Ascending aorta (tissue), 2 donors: Measurements from ENCODE around the gene SLC45A2. TPM values are rescaled to one million over a fixed set of nuclear protein-coding genes. Genes with fewer than 3 reads are reported as not detected.

Source experiments
- DNase-seq, 2 donors: peaks; one replicate each; pipeline ENCODE4 v3.0.0-alpha.2; 2019; ENCODE audit warnings: low spot score in 2 of 2
- H3K27ac ChIP-seq, 2 donors: fragments of 200-600 bp; sonication (generic); one replicate each; pipeline ENCODE4 v1.5.1; 2016 to 2017; ENCODE audit warnings: mild to moderate bottlenecking in 1 of 2
- H3K27me3 ChIP-seq: fragments of 200-600 bp; sonication (generic); one replicate; pipeline ENCODE4 v1.5.1; 2017
- H3K36me3 ChIP-seq, 2 donors: fragments of 200-600 bp; sonication (generic); one replicate each; pipeline ENCODE4 v1.5.1; 2016
- H3K4me1 ChIP-seq, 2 donors: fragments of 200-600 bp; sonication (generic); one replicate each; pipeline ENCODE4 v1.5.1; 2016 to 2017; ENCODE audit warnings: mild to moderate bottlenecking in 1 of 2
- H3K4me3 ChIP-seq, 2 donors: fragments of 200-600 bp; sonication (generic); one replicate each; pipeline ENCODE4 v1.5.1; 2016 to 2017; ENCODE audit warnings: mild to moderate bottlenecking in 1 of 2
- H3K9me3 ChIP-seq, 2 donors: fragments of 200-600 bp; sonication (generic); one replicate each; pipeline ENCODE4 v1.5.1; 2016
- intact Hi-C: fragments of 100-400 bp; cut with DNase I; formaldehyde crosslinking; loops from one replicate; pipeline ENCODE4 v1.15.1; 2023
- total RNA-seq: library from RNA; depleted of rRNA; stranded (reverse); fragments of >200 nt; gene quantifications from one replicate; pipeline ENCODE4 v1.1.0, GENCODE V29; 2016
- TF ChIP-seq, protein P1 (sequence below), 3 experiments: fragments of 200-600 bp in 2 of 3; fragments of 450-650 bp in 1 of 3; sonication (generic) in 2 of 3; IDR thresholded peaks; one replicate each; pipeline ENCODE4 v1.5.1; 2016 to 2019; ENCODE audit warnings: antibody characterized with exemption in 3 of 3, mild to moderate bottlenecking in 1 of 3, moderate library complexity in 1 of 3

SLC45A2 gene
- total RNA-seq, 1 donor from 2014 or later, result not detected

DNA sequence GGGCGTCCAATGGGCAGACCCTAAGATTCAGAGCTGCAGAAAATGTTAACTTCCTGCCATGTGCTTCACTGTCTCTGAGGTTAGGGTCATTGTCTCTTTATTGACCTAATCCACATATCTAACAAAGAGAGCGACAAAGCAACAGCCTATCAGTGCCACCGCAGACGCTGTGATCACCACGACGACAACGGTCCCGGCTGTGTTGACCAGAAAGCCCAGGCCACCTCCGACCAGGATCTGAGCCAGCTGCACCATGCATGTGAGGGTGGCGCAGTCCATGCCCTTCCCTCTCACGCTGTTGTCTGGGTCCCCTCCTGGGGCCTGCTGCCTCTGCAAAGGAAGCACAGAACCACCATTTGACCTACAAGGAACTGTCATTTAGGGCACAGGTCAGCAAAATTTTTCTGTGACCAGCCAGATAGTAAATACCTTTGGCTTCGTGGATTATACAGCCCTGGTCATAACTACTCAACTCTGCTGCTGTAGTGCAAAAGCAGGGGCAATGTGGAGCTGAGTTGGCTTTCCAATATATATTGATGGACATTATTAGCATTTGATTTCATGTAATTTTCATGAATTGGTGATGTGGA is 39.9 kb downstream of the SLC45A2 start:
- TF ChIP-seq, protein P1, sequence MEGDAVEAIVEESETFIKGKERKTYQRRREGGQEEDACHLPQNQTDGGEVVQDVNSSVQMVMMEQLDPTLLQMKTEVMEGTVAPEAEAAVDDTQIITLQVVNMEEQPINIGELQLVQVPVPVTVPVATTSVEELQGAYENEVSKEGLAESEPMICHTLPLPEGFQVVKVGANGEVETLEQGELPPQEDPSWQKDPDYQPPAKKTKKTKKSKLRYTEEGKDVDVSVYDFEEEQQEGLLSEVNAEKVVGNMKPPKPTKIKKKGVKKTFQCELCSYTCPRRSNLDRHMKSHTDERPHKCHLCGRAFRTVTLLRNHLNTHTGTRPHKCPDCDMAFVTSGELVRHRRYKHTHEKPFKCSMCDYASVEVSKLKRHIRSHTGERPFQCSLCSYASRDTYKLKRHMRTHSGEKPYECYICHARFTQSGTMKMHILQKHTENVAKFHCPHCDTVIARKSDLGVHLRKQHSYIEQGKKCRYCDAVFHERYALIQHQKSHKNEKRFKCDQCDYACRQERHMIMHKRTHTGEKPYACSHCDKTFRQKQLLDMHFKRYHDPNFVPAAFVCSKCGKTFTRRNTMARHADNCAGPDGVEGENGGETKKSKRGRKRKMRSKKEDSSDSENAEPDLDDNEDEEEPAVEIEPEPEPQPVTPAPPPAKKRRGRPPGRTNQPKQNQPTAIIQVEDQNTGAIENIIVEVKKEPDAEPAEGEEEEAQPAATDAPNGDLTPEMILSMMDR (IDR thresholded peaks at IDR 0.05), result no peak
- Histone ChIP-seq H3K4me3 (no peak overlapping the region), H3K27me3 (no peaks in the 10 kb centered on the region), H3K27ac (no peak overlapping the region), H3K4me1 (no peaks in the 10 kb centered on the region), H3K9me3 (no peaks in the 10 kb centered on the region), H3K36me3 (no peaks in the 10 kb centered on the region)
- intact Hi-C loops, result no loop called here
- no peak for DNase-seq

DNA sequence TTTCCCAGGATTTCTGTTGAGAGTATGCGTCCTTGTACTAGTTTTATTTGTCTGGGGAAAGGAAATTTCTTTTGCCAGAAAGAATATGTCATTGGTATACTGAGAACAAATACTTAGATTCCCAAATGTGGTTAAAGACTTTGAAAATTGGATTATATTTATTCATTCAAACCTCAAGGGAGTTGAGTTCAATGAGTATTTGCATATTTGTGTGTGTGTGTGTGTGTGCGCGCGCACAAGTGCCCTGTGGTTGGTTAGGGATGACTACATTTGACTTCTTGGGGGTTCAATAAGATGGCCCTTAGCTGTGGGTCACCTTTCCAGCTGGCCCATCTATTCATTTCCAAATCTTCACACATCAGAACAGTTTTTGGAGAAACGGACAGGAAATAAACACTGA is 43.4 kb downstream of the SLC45A2 start:
- peaks cover 17% of the 10 kb centered on the region for H3K27me3 ChIP-seq
- no peaks in the 10 kb centered on the region for H3K9me3 ChIP-seq
- no peak overlapping the region for H3K27ac ChIP-seq
- H3K36me3 ChIP-seq, result no peaks in the 10 kb centered on the region
- H3K4me3 ChIP-seq, result no peak overlapping the region
- TF ChIP-seq, protein P1 (IDR thresholded peaks at IDR 0.05), result no peak
- peaks cover 0 to 4% of the 10 kb centered on the region in 2 donors for H3K4me1 ChIP-seq
- intact Hi-C loops, result no loop called here
- no peak for DNase-seq

DNA sequence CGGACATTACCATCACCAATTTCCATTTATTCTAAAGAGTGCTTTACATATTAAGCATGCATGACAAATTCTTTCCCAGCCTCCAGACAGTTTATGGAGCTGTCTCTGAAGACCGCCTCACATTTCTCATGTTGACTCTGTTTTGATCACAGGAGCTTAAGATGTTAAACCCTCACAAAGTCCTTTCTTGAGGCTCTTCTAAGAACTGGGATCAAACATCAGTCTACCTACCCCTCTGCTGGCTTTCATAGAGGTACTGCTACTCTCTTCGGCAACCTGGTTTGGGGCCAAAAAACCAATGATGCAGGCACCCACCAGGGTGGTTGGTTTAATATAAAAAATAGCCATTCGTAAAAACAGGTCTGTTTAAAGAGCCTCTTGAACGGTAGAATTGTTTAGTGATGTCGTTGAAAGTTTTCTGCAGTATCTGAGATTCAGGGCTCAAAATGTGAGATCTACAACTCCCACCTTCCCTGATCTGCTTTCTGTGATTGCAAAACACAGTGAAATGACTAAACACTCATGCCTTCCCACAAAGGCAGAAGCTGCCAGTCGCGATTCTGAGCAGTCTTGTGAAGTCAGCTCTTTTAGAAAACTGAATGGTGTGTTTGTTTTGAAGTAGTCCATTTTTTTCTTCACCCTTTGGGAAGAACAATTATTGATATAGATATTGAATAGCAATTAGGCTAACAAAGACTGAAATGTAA is 44.8 kb downstream of the SLC45A2 start:
- peaks cover 0 to 4% of the 10 kb centered on the region in 2 donors for H3K4me1 ChIP-seq
- H3K36me3 ChIP-seq, result no peaks in the 10 kb centered on the region
- H3K27ac ChIP-seq, result no peak overlapping the region
- TF ChIP-seq, protein P1 (IDR thresholded peaks at IDR 0.05), result no peak
- H3K4me3 ChIP-seq, result no peak overlapping the region
- no peak for DNase-seq
- peaks cover 17% of the 10 kb centered on the region for H3K27me3 ChIP-seq
- no peaks in the 10 kb centered on the region for H3K9me3 ChIP-seq
- intact Hi-C loops, result loop anchor here (10.0 kb wide), 1 partner anchor 505 kb away; no protein-coding TSS in a partner anchor

DNA sequence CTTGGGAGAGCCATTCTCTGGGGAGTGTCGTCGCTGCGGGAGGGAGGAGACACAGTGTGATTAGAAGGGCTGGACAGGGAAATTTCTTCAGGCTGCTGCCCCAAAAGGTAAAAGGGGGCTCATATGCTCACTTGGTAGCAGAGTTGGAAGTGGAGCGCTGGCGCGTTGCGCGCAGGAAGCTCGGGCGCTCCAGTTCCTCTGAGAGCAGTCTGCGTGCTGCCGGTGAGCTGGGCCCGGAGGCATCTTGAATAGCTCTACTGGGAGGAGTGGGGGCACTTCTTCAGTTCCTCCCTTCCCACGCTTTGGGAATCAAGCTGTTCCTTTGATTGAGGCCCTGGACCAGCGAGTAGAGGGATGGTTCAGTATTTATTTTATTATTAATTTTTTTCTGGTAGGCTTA is 45.6 kb downstream of the SLC45A2 start:
- DNase-seq, result no peak
- peaks cover 17% of the 10 kb centered on the region for H3K27me3 ChIP-seq
- H3K4me1 ChIP-seq, result peaks cover 0 to 4% of the 10 kb centered on the region in 2 donors
- no peak overlapping the region for H3K4me3 ChIP-seq
- no peak overlapping the region for H3K27ac ChIP-seq
- TF ChIP-seq, protein P1 (IDR thresholded peaks at IDR 0.05), result no peak
- no peaks in the 10 kb centered on the region for H3K36me3 ChIP-seq
- H3K9me3 ChIP-seq, result no peaks in the 10 kb centered on the region
- intact Hi-C loops, result loop anchor here (10.0 kb wide), 1 partner anchor 504 kb away; no protein-coding TSS in a partner anchor

DNA sequence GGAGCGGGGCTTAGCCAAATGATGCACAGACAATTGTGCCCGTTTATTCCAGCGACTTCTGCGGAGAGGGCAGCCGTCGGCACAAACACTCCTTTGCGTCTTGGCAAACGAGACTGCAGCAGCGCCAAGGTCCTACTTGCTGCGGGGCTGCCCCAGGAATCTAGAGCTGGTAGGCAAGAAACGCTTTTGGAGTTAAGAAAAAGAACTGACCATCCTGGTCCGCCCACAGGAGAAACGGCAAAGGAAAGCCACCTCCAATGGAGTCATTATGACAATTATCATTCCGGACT is 46.0 kb downstream of the SLC45A2 start:
- Histone ChIP-seq H3K27me3 (peaks cover 17% of the 10 kb centered on the region), H3K27ac (no peak overlapping the region), H3K4me1 (peaks cover 0 to 4% of the 10 kb centered on the region in 2 donors), H3K4me3 (no peak overlapping the region), H3K36me3 (no peaks in the 10 kb centered on the region), H3K9me3 (no peaks in the 10 kb centered on the region)
- TF ChIP-seq, protein P1 (IDR thresholded peaks at IDR 0.05), result no peak
- intact Hi-C loops, result loop anchor here (10.0 kb wide), 1 partner anchor 504 kb away; no protein-coding TSS in a partner anchor
- no peak for DNase-seq
